Epithelial cell of esophagus (primary cell): ENCODE measurements around the gene ZCCHC7.

Experiments used
- DNase-seq: peaks from one replicate; pipeline ENCODE4 v3.0.0; 2010; ENCODE audit warnings: low read depth
- H3K4me3 ChIP-seq: 2 replicates; pipeline ENCODE4 v1.5.1; 2011; ENCODE audit warnings: mild to moderate bottlenecking, low read length, control low read depth
- TF ChIP-seq, protein P1 (sequence below): IDR thresholded peaks from 2 replicates; pipeline ENCODE4 v1.5.1; 2011; ENCODE audit warnings: low read depth, mild to moderate bottlenecking, low read length, control low read depth, inconsistent platforms; ENCODE audit not compliant: insufficient read depth; ENCODE audit errors: missing control alignments

Gene ZCCHC7

DNA sequence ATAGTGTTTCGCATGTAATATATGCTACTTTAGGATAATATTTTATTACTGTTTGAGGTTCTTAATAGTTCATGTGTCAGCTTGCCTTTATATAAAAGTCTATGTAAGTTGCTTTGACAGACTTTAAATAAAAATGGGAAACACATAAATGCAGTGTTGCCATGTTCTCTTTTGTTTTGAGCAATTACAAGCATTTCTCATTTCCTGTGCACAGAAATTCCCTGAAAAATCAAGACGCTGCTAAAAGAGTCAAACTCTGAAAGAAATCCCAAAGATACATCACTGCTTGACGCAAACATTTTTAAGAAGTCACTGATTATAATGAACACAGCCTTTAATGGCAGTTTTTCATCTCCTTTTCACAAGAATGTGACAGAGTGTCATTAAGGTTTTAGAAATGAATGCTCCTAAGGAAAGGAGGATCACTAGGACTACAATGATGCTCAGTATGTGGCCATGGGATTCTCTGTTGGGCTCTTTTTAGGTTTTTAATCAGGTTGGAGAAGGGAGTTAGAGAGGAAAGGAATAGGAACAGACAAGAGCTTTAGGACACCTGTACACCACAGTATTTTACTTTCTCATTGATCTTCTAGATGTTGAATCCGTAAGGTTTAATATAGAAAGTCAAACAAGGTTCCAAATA is 29.4 kb downstream of the ZCCHC7 start:
- DNase-seq: no peak
- H3K4me3 ChIP-seq: no peak overlapping the region
- TF ChIP-seq, protein P1, sequence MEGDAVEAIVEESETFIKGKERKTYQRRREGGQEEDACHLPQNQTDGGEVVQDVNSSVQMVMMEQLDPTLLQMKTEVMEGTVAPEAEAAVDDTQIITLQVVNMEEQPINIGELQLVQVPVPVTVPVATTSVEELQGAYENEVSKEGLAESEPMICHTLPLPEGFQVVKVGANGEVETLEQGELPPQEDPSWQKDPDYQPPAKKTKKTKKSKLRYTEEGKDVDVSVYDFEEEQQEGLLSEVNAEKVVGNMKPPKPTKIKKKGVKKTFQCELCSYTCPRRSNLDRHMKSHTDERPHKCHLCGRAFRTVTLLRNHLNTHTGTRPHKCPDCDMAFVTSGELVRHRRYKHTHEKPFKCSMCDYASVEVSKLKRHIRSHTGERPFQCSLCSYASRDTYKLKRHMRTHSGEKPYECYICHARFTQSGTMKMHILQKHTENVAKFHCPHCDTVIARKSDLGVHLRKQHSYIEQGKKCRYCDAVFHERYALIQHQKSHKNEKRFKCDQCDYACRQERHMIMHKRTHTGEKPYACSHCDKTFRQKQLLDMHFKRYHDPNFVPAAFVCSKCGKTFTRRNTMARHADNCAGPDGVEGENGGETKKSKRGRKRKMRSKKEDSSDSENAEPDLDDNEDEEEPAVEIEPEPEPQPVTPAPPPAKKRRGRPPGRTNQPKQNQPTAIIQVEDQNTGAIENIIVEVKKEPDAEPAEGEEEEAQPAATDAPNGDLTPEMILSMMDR: no peak

DNA sequence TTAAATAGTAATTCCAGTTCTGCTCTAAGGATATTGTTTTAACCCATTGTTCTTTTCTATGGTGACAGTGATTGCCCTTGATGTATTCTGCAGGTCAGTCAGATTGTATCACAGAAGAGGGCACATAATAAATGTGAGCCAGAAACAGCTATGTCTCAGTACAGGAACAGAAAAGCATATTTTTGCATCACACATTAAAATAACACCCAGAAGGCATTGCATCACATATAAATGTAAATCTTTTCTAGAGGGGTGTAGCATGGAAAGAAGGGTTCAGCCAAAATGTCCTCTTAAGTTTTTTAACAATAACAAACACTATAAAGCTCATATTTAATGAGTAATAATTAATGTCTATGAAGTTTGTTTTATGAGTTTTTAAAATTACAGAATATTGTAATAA is 30.0 kb downstream of the ZCCHC7 start:
- no peak for DNase-seq
- TF ChIP-seq, protein P1: no peak
- no peak overlapping the region for H3K4me3 ChIP-seq

DNA sequence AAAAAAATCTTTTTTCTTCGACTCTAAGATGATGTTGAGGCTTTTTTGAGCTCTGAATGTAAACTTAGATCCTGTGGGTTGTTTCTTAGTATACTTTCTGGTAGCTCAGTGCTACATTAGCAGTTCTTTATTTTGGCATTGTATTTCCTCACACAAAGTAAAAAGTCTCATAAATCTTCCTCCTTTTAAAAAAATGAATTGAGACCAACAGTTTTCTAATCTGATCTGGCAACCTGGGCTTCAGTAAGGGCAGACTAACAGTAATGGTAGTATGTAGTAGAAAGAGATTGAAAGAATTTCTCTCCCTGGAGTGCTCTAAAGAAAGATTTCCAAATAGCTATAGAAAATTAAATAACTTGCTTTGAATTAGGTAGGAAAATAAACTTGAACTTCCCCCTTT is 31.4 kb downstream of the ZCCHC7 start:
- H3K4me3 ChIP-seq: no peak overlapping the region
- no peak for DNase-seq
- TF ChIP-seq, protein P1: no peak

DNA sequence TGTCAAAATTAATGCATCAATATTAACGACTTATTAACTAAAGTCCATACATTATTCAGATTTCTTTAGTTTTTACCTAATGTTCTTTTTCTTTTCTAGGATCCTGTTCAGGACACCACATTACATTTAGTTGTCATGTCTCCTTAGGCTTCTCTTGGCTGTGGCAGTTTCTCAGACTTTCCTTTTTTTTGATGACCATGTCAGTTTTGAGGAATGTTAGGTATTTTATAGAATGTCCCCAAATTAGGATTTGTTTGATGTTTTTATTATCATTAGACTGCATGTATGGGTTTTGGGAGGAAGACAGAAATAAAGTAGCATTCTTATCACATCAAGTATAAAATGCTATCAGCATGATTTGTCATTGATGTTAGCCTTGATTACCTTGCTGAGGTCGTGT is 32.0 kb downstream of the ZCCHC7 start:
- H3K4me3 ChIP-seq: no peak overlapping the region
- DNase-seq: no peak
- TF ChIP-seq, protein P1: no peak

DNA sequence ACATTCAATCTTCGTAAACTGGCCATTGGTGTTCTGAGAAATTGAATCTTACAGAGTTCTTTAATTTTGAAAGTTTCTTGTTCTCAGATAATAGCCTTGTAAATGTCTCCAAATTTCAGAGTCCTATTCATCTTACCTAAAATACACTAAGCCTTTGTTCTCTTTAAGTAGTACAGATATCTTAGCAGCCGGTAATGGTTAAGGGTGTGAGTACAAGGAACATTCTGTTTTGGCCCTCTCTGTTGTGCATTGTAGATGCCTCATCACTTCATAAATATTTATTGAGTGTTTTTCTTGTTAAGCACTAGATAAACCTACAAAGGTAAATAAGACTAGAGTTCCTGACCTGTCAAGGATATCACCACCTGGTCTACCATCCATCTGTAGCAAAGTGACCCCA is 35.2 kb downstream of the ZCCHC7 start:
- H3K4me3 ChIP-seq: no peak overlapping the region
- TF ChIP-seq, protein P1: no peak
- DNase-seq: no peak

DNA sequence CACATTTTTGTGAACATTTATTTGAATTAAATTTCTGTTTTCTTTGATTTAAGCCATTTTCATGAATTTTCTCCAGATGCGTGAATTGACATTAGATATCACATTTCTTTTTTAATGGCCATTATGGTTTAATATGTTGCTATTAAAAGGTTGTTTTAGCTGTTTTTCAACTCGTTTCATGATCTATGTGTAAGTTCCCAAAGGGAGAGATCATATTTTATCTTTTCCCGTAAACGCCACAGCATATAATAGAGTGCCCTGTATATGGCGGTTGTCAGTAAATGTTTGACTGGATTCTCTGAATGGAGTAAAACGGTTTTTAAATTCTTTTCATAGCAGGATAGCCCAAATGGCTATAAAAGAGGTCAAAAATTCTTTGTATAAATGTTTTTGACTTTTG is 35.8 kb downstream of the ZCCHC7 start:
- no peak overlapping the region for H3K4me3 ChIP-seq
- TF ChIP-seq, protein P1: no peak
- no peak for DNase-seq

DNA sequence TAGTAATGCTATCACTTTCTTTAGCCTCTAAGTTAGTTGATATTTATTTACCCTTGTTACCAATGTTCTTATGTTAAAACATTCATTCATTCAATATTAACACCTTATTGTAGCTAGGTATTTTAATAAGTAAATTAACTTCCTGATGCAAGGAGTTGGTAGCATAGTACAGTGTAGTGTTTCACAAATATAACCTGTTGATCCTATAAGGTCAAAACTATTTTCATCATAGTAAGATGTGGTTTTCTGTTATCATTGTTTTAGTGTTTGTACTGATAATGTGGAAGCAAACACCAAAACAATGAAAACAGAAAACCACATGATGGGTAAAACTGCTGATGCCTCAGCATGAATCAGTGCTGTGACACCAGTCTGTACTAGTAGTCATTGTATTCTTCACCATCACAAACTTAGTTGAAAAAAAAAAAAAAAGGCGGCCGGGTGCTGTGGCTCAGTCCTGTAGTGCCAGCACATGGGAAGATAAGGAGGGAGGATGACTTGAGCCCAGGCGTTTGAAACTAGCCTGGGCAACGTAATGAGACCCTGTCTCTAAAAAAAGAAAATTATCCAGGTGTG is 36.5 kb downstream of the ZCCHC7 start:
- TF ChIP-seq, protein P1: no peak
- no peak overlapping the region for H3K4me3 ChIP-seq
- peak; percentile 86 for DNase-seq
